ENCODE results near the gene DDT.
"Not testable (repeated sequence)": the region's sequence is repeated elsewhere in the genome, so short reads cannot be mapped to it uniquely, and the experiment has no call there.

DDT gene

DNA sequence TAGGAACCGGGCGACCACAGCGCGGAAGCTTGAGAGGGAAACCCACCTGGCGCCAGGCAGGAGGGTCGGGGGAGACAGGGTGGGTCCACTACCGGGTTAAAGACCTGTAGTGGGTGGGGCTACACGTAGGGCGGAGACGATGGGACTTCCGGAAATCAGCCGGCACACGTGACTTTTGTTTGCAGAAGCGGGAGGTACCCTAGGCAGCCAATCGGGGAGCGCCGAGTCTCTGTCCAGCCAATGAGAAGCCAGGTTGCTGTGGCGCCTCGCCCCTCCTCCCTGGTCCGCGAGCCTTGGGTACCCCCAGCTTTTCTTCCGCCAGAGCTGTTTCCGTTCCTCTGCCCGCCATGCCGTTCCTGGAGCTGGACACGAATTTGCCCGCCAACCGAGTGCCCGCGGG lies 7.7 kb downstream of the DDT start, which contains the start of gene DDTL:
DDTL (plus strand) TSS at position 321 of the 400 bp plus-strand sequence; CDS start at position 348, 27 bp downstream.
- TF ChIP-seq, protein P1, sequence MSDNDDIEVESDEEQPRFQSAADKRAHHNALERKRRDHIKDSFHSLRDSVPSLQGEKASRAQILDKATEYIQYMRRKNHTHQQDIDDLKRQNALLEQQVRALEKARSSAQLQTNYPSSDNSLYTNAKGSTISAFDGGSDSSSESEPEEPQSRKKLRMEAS (IDR thresholded peaks at IDR 0.05): not testable (repeated sequence)
- TF ChIP-seq FOXM1 (IDR thresholded peaks at IDR 0.05; ENCODE audit: borderline replicate concordance, low read depth); YY1 (IDR thresholded peaks at IDR 0.05; ENCODE audit: low read depth): not testable (repeated sequence)

- not testable (repeated sequence) for TF ChIP-seq USF1 (IDR thresholded peaks at IDR 0.05); TEAD4 (IDR thresholded peaks at IDR 0.05); TAF1 (IDR thresholded peaks at IDR 0.05; ENCODE audit: low read depth)
Measured at GRCh38 chr22:23961084-23961771, 13.0 kb downstream of the DDT start, which contains the start of gene GSTT2B. GSTT2B (minus strand) TSS chr22:23961195; CDS start chr22:23961131, 64 bp downstream.

- TF ChIP-seq RAD21 (IDR thresholded peaks at IDR 0.05; ENCODE audit: low read depth) (peak; percentile 95), USF1 (IDR thresholded peaks at IDR 0.05) (peak; percentile 72)
Measured at GRCh38 chr22:23956301-23956900, 17.8 kb downstream of the DDT start.

DNA sequence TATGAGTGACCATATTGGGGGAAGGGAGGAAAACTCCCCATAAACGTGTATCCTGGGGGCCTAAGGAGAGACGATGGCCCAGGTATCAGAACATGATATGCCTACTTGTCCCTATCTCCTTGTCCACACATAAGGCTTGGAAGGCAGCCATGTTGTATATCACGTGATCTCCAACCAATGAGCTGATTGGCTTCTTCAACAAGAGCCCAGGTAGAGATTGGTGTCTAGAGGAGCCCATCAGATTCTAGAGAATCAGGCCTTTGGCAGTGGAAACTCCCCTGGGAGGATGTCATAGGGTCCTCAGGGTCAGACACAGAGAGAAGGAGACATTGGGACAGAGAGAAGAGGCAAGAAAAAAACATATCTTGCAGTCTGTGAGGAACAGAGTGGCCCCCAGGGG lies 26.9 kb downstream of the DDT start:
- TF ChIP-seq USF1 (IDR thresholded peaks at IDR 0.05): 0 out of 2 replicates have a peak, but pooled peaks have one; percentile 9

- TF ChIP-seq CEBPB (IDR thresholded peaks at IDR 0.05): no peak
- TF ChIP-seq, protein P2, sequence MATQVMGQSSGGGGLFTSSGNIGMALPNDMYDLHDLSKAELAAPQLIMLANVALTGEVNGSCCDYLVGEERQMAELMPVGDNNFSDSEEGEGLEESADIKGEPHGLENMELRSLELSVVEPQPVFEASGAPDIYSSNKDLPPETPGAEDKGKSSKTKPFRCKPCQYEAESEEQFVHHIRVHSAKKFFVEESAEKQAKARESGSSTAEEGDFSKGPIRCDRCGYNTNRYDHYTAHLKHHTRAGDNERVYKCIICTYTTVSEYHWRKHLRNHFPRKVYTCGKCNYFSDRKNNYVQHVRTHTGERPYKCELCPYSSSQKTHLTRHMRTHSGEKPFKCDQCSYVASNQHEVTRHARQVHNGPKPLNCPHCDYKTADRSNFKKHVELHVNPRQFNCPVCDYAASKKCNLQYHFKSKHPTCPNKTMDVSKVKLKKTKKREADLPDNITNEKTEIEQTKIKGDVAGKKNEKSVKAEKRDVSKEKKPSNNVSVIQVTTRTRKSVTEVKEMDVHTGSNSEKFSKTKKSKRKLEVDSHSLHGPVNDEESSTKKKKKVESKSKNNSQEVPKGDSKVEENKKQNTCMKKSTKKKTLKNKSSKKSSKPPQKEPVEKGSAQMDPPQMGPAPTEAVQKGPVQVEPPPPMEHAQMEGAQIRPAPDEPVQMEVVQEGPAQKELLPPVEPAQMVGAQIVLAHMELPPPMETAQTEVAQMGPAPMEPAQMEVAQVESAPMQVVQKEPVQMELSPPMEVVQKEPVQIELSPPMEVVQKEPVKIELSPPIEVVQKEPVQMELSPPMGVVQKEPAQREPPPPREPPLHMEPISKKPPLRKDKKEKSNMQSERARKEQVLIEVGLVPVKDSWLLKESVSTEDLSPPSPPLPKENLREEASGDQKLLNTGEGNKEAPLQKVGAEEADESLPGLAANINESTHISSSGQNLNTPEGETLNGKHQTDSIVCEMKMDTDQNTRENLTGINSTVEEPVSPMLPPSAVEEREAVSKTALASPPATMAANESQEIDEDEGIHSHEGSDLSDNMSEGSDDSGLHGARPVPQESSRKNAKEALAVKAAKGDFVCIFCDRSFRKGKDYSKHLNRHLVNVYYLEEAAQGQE (IDR thresholded peaks at IDR 0.05; ENCODE audit: low read depth): no peak
- TF ChIP-seq CREB1 (IDR thresholded peaks at IDR 0.05; ENCODE audit: low read depth): no peak
- no peak for TF ChIP-seq EGR1 (IDR thresholded peaks at IDR 0.05)
Measured at GRCh38 chr22:23939017-23939357, 35.3 kb downstream of the DDT start.

DNA sequence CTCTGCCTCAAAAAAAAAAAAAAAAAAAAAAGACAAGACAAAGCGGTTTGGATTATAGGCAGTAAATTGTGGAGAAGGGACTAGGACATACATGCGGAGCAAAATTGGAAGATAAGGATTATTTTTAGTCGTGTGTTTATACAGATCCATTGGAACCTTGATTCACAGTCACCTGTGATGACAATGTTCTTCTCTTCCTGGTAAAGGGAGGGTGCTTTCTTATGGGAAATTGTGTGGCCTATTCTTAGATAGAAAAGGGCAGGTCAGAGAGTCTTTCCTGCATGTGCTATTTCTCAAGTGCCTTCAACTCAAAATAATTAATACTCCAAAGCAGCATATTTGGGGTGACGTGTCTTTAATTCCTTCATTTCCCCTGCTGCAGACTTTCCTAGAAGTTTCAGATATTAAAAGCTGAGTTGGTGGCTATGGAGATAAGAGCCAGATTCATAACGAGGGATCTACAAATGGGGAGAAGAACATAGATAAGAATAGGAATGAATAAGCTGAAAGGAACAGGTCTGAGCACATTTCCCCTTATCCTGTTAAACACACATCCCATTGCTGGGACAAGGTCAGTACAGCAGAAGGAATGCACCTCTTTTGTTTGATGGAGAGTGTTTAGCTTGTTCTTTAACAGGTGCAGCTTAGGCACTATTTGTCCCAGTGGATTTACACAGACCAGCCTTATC lies 35.8 kb downstream of the DDT start:
- TF ChIP-seq TCF12 (IDR thresholded peaks at IDR 0.05; ENCODE audit: low read depth) (no peak), RAD21 (IDR thresholded peaks at IDR 0.05; ENCODE audit: low read depth) (no peak), YY1 (IDR thresholded peaks at IDR 0.05; ENCODE audit: low read depth) (no peak), EGR1 (IDR thresholded peaks at IDR 0.05) (no peak), USF1 (IDR thresholded peaks at IDR 0.05) (no peak), ZBTB7A (IDR thresholded peaks at IDR 0.05; ENCODE audit: low read depth) (no peak), TEAD4 (IDR thresholded peaks at IDR 0.05) (no peak), NFIC (IDR thresholded peaks at IDR 0.05) (no peak), TAF1 (IDR thresholded peaks at IDR 0.05; ENCODE audit: low read depth) (no peak)
- TF ChIP-seq, protein P2 (IDR thresholded peaks at IDR 0.05; ENCODE audit: low read depth): no peak
